GM19025 (cell line): ENCODE results near the gene SUSD4.
"Not testable (repeated sequence)": the region's sequence is repeated elsewhere in the genome, so short reads cannot be mapped to it uniquely, and the experiment has no call there.

Experiments
- ATAC-seq: cut with Tn5 transposase; IDR thresholded peaks from one replicate; pipeline ENCODE4 v1.9.1; 2021; ENCODE audit warnings: mild to moderate bottlenecking, low read depth, moderate library complexity; ENCODE audit not compliant: unreplicated experiment

Gene SUSD4, protein sequence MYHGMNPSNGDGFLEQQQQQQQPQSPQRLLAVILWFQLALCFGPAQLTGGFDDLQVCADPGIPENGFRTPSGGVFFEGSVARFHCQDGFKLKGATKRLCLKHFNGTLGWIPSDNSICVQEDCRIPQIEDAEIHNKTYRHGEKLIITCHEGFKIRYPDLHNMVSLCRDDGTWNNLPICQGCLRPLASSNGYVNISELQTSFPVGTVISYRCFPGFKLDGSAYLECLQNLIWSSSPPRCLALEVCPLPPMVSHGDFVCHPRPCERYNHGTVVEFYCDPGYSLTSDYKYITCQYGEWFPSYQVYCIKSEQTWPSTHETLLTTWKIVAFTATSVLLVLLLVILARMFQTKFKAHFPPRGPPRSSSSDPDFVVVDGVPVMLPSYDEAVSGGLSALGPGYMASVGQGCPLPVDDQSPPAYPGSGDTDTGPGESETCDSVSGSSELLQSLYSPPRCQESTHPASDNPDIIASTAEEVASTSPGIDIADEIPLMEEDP

DNA sequence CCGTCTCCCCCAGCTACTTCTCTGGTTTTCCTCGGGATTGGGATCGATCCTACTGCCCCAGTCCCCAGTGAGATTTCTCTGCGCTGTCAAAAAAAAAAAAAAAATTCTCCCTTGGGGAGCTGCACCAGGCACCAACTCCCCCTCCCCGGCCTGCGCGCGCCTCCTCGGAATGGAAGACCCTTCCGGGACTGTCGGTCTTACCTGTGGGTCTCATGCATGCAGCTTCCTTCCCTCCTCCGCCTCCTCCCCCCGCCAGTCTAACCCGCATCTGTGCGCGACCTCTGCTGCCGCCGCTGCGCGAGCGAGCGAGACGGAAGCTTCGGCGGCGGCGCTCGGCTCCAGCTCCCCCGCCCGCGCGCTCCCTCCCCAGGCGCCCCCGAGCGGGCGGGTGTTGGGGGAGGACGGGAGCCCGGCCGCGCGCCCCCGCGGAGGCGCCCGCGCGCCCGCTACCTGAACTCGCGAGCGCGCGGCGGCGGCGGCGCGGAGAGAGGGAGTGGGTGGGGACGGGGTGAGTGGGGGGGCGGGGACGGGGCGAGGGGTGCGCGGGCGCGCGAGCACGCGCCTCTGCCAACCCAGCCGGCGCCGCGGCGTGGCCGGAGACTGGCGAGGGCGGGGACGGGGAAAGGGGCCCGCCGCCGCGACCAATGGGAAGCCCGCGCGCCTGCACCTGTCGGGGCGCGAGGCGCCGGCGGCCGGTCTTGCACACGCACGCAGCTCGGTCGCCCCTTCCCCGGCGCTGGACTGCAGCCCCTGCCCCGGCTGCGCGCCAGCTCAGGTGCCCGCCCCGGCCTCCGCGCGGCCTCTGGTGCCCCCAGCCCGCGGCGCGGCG lies at the start of gene SUSD4:
SUSD4 (minus strand) TSS at position 321 of the 829 bp plus-strand sequence. CDS start 751 bp downstream, outside the sequence.
- no peak for ATAC-seq

DNA sequence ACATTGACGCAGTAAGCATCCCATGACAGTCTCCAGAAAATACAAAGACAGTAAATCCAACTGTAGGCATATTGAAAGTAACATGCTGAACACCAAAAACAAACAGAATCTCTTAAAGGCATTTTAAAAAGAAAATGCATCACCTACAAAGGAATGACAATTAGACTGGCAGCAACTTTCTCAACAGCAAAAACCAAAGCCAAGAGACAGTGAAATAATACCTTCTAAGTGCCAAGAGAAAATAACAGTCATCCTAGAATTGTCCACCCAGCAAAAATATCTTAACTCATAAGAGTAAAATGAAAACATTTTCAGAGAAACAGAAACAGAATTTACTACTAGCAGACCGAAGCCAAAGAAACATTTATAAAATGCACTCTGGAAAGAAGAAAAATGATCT lies 49.2 kb upstream of the SUSD4 start:
- no peak for ATAC-seq

DNA sequence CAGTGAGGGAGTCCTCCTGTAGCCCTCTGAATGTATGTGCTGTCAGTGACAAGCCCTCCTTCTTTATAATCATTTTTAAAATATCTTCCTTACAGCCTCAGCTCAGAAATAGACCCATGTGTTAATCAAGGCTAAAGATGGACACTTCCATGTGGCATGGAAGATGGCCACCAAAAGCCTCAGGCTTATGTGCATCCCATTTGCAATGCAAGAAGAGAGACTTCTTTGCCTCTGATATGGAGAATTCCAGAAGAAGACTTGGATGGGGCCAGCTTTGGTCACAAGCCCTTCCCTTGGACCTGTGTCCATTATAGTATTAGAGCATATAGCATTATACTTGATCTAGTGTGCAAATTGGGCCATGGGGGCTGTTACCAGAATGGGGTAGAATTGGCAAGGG lies 47.7 kb upstream of the SUSD4 start:
- ATAC-seq: no peak

DNA sequence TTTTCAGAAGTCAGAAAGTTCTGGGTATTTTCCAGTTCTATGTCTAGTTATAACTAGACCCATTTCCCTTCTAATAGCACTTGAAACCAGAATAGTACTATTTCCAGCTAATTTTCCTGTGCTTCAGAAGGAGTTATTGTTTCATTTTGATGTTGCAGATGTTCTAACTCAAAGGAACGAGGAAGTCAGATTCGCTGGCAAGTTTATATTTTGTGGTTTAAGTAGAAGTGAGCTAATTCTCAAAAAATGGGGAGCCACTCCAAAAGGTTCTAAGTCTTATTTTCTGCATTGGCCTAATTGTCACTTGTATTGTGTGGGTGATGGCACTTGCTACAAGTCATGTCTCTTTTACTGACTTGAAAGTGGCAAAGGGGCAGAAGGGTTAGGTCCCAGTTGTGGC lies 47.3 kb upstream of the SUSD4 start:
- ATAC-seq: no peak

DNA sequence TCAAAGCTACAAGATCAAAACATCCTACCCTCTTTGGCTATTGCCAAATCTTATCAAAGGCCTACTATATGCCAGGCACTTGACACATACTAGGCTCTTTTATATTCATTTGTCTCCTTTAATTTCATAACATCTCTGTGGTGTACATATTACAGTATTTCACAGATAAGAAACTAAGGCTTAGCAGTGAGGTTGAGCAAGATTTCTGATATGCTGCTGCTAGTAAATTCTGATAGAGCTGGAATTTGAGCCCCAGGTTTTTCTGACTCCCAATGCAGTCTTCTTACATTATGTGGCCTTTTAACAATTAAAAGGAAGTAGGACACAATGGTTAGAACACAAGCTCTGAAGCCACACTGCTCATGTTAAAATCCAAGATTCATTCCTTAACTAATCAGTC lies 46.1 kb upstream of the SUSD4 start:
- ATAC-seq: no peak

DNA sequence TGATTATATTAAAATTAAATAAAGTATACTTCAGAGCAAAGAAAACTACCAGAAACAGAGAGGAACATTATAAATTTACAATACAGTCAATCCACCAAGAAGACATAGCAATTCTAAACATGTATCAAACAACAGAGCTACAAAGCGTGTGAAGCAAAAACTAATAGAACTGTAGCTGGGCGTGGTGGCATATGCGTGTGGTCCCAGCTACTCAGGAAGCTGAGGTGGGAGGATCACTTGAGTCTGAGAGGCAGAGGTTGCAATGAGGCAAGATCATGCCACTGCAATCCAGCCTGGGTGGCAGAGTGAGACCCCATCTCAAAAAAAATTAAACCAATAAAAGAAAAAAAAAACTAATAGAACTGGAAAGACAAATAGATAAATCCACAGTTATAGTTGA lies 41.5 kb upstream of the SUSD4 start:
- ATAC-seq: no peak

DNA sequence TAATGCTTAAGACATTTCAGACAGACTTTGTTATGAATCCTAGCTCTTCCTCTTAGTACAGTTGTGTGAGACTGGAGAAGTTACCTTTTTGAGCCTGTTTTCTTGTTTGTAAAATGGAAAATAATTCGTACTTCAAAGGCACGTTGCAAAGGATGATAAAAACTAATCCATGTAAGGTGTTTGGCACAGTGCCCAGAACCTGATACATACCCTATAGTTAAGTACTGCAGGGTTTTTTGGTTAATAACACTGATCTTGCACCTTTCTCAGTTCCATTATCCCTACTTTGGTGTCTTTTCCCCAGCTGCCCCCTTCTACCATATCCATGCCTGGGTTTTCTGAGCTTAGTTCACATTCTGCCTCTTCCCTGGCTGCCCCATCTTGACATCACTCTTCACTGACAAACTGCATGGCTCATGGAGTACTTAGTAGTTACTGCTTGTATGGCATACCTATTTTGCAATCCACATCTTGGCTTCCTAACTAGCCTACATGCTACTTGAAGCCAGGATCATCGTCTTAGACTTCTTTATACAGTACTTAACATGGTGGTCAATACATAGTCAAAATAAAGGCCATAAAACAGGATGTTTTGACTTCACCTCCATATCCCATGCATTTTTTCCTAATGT lies 39.3 kb upstream of the SUSD4 start:
- no peak for ATAC-seq

DNA sequence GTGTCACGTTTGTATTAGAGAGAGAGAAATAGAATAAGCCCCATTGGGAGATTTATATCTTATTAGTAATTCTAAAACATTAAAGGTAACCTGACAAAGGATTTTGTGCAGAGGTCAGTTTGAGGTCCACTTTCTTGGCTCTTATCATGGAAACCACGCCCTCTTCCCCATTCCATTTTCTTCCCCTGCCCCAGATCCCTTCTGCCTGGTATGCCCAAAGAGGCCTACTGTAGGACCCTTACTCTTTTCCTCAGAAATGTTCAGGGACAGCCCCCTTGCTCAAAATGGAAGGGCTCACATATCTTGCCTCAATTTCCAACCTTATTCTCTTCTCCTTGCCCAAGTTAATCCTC lies 38.8 kb upstream of the SUSD4 start:
- ATAC-seq: no peak

DNA sequence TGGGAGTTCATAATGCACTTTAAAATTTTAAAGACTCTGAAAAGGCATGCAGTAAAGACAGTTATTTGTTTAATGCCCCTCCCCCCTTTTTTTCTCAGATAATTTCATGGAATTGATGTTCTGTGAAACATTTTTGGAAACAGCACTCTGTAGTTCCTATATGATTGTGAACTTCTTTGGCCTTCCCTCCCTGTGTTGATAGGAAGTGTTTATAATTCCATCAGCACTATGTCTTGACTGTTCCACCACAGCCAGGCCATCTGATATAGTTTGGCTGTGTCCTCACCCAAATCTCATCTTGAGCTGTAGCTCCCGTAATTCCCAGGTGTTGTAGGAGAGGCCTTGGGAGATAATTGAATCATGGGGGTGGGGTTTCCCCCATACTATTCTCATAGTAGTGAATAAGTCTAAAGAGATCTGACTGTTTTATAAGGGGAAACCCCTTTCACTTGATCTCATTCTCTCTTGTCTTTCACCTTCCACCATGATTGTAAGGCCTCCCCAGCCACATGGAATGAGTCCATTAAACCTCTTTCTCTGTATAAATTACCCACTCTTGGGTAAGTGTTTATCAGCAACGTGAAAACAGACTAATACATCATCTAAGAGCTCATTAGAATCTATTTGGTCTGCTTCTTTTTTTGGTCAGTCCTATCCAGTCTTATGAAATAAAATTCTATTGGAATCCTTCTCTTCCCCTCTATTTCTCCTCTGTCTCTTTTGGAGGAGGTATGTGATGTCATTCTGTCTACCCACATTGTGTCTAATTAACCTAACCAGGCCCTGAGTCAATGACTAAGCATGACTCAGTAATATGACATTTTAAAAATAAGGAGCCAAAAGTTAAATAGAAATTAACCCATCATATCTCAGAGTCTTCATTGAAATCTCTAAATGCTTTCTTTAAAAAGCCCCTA lies 38.2 kb upstream of the SUSD4 start:
- no peak for ATAC-seq

DNA sequence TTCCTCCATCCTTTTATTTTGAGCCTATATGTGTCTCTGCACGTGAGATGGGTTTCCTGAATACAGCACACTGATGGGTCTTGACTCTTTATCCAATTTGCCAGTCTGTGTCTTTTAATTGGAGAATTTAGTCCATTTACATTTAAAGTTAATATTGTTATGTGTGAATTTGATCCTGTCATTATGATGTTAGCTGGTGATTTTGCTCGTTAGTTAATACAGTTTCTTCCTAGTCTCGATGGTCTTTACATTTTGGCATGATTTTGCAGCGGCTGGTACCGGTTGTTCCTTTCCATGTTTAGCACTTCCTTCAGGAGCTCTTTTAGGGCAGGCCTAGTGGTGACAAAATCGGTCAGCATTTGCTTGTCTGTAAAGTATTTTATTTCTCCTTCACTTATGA lies 35.4 kb upstream of the SUSD4 start:
- ATAC-seq: not testable (repeated sequence)

DNA sequence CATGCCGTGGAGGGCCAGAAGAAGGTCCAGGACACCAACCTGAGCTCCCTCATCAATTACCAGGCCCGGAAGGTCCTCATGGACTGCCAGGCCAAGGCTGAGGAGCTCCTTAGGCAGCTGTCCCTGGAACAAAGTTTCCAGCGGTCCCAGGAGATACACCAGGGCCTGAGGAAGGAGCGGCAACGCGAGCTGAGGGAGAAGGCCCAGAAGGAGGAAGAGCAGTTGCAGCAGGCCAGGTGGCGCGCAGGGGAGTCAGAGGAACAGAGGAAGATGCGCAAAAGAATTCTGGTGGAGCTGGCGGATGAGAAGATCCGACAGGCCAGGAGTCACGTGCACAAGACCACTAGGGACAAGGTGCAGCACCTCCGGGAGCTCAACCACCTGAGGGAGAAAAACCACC lies 30.7 kb upstream of the SUSD4 start:
- ATAC-seq: no peak

DNA sequence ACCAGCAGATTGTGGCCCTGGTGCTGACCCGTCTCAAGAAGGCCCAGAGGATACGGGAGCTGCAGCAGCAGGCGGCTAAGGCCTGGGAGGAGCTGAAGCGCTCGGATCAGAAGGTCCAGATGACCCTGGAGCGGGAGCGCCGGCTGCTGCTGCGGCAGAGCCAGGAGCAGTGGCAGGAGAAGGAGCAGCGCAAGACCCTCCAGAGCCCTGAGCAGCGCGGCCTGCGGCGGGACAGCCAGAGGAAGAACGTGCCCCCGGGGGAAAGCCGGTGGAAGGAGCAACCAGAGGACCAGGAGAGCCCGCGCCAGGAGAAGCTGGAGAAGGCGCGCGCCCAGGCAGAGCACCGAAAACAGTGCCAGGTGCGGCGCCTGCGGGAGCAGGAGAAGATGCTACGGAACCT lies 30.3 kb upstream of the SUSD4 start:
- ATAC-seq: no peak

DNA sequence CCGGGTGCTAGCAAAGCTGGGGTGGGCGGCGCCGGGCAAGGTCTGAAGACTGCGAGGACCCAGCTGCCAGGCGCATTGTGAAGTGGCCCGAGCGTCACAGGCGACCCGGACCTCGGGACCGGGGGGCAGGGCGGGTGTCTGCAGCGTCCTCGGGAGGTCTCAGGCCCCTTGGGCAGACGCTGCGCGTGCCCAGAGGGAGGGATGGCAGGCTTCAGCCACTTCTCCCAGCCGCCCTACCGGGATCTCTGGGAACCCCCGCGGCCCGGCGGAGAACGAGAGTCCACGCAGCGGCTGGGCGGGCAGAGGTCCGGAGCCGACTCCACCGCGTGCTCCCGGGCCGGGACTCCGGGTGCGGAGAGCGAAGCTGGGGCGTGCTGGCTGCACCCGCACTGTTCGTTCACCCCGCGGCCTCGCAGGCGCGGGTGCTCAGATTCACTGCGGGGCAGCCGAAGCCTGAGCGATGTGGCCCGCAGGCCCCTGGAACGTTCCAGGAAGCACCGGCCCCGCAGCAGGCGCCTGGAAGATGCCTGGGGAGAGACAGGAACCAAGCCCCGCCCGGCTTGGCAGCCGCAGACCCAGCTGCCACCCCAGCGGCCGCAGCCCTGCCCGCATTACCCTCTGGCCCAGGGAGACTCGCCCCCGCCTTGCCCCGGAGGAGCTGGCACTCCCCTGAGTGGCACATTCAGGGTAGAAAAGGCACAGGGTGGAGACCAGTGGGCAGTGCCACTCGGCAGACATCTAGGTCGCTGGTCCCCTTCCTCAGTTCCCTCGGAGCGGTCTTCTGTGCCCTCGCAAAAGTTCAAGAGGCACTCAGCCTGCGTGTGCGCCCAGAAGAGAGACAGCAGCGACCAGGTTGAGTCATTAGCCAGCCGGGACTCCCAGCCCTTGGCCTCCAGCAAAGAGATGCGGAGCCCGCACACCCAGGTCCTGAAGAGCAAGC lies 29.6 kb upstream of the SUSD4 start, which contains the start of gene CCDC185:
CCDC185 (plus strand) TSS at position 141 of the 940 bp plus-strand sequence; CDS start at position 202, 61 bp downstream.
- no peak for ATAC-seq

DNA sequence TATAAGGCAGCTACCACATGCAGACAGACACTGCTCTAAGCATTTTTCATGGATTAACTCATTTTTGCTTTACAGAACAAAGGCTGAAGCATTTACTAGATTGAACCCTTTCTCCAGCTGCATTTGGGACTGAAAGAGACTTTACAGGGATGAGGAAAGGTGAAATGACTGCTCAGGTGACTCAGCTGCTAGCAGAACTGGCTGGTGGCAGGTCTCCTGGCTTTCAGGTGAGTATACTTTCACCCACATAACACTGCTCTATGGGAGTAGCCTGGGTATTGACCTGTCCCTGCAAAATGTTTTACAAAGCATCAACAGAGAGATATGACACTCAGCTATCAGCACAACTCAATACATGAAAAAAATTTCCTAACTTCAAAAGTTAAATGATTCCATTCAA lies 26.6 kb upstream of the SUSD4 start:
- no peak for ATAC-seq

DNA sequence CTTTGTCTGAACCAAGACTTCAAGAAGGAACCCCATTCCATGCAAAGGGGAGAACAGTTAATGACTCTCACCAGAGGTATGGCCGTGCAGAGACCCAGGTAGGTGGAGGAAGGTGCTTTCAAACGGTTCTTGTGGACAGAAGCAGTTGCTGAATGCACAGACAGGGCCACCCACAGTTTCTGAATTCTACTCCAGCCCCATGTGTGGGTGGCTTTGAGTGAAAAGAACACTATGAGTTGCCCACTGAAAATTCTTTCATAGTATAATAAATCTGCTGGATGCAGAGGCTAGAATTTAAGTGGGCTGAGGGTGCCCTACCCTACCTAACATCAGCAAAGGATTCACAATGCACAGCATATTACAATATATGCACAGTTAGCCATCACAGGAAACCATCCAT lies 22.0 kb upstream of the SUSD4 start:
- no peak for ATAC-seq

DNA sequence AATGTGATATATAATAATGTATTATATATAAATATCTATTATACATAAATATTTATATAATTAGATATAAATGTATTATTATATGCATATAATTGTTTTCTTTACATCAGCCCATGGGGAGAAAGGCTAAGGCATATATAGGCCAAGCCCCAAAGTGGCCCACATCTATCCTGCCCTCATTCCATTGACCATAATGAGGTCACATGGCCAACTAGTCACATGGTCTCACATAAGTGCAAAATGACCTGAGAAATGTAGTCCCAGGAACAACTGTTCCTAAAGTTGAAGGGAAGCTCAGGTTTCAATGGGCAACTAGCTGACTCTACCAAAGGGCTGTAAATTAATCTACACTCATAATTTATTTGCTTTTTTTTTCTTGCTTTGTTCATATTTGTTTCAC lies 14.8 kb upstream of the SUSD4 start:
- no peak for ATAC-seq

DNA sequence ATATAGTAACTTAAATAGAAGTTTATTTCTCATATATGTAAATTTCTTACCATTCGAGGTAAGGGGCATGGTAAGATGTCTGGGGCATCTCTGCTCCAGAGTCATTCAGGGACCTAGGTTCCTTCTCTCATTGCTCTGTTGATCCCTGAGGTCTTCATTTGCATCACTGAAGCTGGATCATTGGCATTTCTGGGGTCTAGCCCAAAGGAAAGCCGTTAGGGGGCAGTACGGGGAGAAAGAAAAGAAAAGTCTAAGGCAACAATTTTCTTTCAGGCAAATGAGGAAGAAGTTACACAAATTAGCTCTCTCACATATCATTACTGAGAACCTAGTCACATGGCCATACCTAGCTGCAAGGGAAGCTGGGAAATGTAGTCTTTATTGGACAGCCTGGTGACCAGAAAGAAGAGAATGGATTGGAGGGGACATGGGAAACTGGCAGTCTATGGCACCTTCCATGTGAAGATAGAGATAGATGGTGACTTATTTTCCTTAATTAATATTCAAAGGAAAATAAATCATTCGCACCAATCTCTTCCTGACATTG lies 10.2 kb upstream of the SUSD4 start:
- ATAC-seq: no peak

DNA sequence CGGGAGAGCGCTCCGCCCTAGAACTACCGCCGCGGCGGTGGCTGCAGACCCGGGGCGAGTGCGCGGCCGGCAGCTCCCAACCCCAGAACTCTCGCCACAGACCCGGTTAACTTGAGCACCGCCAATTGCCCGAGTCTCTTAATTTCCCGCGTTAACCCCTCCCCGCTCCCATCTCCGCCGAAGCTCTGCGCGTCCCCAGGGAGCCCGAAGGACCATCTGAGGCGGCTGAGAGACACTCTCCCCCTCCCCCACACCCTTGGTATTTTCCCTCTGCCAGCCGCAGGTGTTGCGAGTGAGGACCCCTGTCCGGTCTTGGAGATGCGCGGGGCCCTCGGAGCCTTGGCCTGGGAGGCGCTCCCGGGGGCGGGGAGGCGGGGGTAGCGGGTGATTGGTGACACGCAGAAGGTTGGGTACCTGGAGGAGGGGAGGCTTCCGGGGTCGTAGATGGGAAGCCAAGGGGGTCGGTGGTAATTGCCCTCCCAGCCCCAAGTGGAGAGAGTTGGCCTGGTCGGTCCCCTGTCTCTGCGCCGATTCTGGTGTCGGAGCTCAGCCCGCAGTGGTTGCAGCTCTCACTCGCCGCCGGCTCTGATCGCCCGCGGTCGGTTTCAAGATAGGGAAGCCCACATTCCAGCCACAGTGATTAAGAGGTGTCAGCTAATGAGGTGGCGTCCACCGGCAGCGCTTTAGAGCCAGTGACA lies 858 bp upstream of the SUSD4 start:
- no peak for ATAC-seq
